ENCODE data around the gene CLIP4.
"Not testable (repeated sequence)": the region's sequence is repeated elsewhere in the genome, so short reads cannot be mapped to it uniquely, and the experiment has no call there.

The CLIP4 gene

GRCh38 chr2:29097569-29097968 is 17.6 kb upstream of the CLIP4 start:
- in situ Hi-C loops (cut with HindIII; ENCODE audit: low sequenced_read_pairs), result no loop called here

GRCh38 chr2:29100564-29100963 is 14.7 kb upstream of the CLIP4 start:
- in situ Hi-C loops (cut with HindIII; ENCODE audit: low sequenced_read_pairs), result no loop called here

- in situ Hi-C loops (cut with HindIII; ENCODE audit: low sequenced_read_pairs), result no loop called here
These were observed 10.5 kb upstream of the CLIP4 start for GRCh38 chr2:29104688-29105087.

GRCh38 chr2:29105375-29105774 is 9.8 kb upstream of the CLIP4 start:
- in situ Hi-C loops (cut with HindIII; ENCODE audit: low sequenced_read_pairs), result no loop called here

GRCh38 chr2:29106256-29106655 is 9.0 kb upstream of the CLIP4 start:
- in situ Hi-C loops (cut with HindIII; ENCODE audit: low sequenced_read_pairs), result no loop called here

- in situ Hi-C loops (cut with HindIII; ENCODE audit: low sequenced_read_pairs), result no loop called here
These were observed 8.2 kb upstream of the CLIP4 start for GRCh38 chr2:29106980-29107388.

- in situ Hi-C loops (cut with HindIII; ENCODE audit: low sequenced_read_pairs), result not testable (repeated sequence)
These were observed 7.7 kb upstream of the CLIP4 start for GRCh38 chr2:29107547-29107946.

GRCh38 chr2:29108225-29108624 is 7.0 kb upstream of the CLIP4 start:
- in situ Hi-C loops (cut with HindIII; ENCODE audit: low sequenced_read_pairs), result no loop called here

GRCh38 chr2:29109246-29109645 is 6.0 kb upstream of the CLIP4 start:
- in situ Hi-C loops (cut with HindIII; ENCODE audit: low sequenced_read_pairs), result no loop called here

- in situ Hi-C loops (cut with HindIII; ENCODE audit: low sequenced_read_pairs), result no loop called here
These were observed 4.2 kb upstream of the CLIP4 start for GRCh38 chr2:29110916-29111535.

GRCh38 chr2:29112379-29112778 is 2.8 kb upstream of the CLIP4 start:
- in situ Hi-C loops (cut with HindIII; ENCODE audit: low sequenced_read_pairs), result no loop called here

GRCh38 chr2:29113027-29113686 is 2.1 kb upstream of the CLIP4 start:
- in situ Hi-C loops (cut with HindIII; ENCODE audit: low sequenced_read_pairs), result no loop called here

- in situ Hi-C loops (cut with HindIII; ENCODE audit: low sequenced_read_pairs), result no loop called here
These were observed 1.3 kb upstream of the CLIP4 start for GRCh38 chr2:29113891-29114321.

- in situ Hi-C loops (cut with HindIII; ENCODE audit: low sequenced_read_pairs), result no loop called here
These were observed 649 bp upstream of the CLIP4 start for GRCh38 chr2:29114586-29114945.

- in situ Hi-C loops (cut with HindIII; ENCODE audit: low sequenced_read_pairs), result no loop called here
These were observed 874 bp downstream of the CLIP4 start for GRCh38 chr2:29115797-29116781.

GRCh38 chr2:29117636-29118303 is 2.6 kb downstream of the CLIP4 start:
- in situ Hi-C loops (cut with HindIII; ENCODE audit: low sequenced_read_pairs), result no loop called here

GRCh38 chr2:29119211-29119610 is 4.0 kb downstream of the CLIP4 start:
- in situ Hi-C loops (cut with HindIII; ENCODE audit: low sequenced_read_pairs), result no loop called here

- in situ Hi-C loops (cut with HindIII; ENCODE audit: low sequenced_read_pairs), result no loop called here
These were observed 5.6 kb downstream of the CLIP4 start for GRCh38 chr2:29120846-29121245.

- in situ Hi-C loops (cut with HindIII; ENCODE audit: low sequenced_read_pairs), result no loop called here
These were observed 8.6 kb downstream of the CLIP4 start for GRCh38 chr2:29123617-29124349.

- in situ Hi-C loops (cut with HindIII; ENCODE audit: low sequenced_read_pairs), result no loop called here
These were observed 9.3 kb downstream of the CLIP4 start for GRCh38 chr2:29124504-29124903.
